Memory B cell (primary cell): ENCODE data around the gene PTGDS.

ENCODE experiments used
- ATAC-seq: fragments of 150-1000 bp; cut with Tn5 transposase; 2 replicates; pipeline ENCODE4 v1.10.0; 2021; ENCODE audit warnings: low read depth, mild to moderate bottlenecking, moderate library complexity
- DNase-seq, 2 donors: peaks; one replicate each; pipeline ENCODE4 v3.0.0; 2022; ENCODE audit warnings: low spot score in 2 of 2
- H3K27ac Mint-ChIP-seq: one replicate; pipeline ENCODE4 v1.8.0; 2022; ENCODE audit warnings: mild to moderate bottlenecking, moderate library complexity, mixed read lengths
- H3K27me3 Mint-ChIP-seq: one replicate; pipeline ENCODE4 v1.8.0; 2022; ENCODE audit warnings: mixed read lengths
- H3K36me3 Mint-ChIP-seq: one replicate; pipeline ENCODE4 v1.8.0; 2022; ENCODE audit warnings: mild to moderate bottlenecking, mixed read lengths
- H3K4me1 Mint-ChIP-seq: one replicate; pipeline ENCODE4 v1.8.0; 2022; ENCODE audit warnings: mixed read lengths
- H3K4me3 Mint-ChIP-seq: one replicate; pipeline ENCODE4 v1.8.0; 2022; ENCODE audit warnings: mild to moderate bottlenecking, moderate library complexity, mixed read lengths
- H3K9me3 Mint-ChIP-seq: one replicate; pipeline ENCODE4 v1.8.0; 2022; ENCODE audit warnings: mixed read lengths

The PTGDS gene

DNA sequence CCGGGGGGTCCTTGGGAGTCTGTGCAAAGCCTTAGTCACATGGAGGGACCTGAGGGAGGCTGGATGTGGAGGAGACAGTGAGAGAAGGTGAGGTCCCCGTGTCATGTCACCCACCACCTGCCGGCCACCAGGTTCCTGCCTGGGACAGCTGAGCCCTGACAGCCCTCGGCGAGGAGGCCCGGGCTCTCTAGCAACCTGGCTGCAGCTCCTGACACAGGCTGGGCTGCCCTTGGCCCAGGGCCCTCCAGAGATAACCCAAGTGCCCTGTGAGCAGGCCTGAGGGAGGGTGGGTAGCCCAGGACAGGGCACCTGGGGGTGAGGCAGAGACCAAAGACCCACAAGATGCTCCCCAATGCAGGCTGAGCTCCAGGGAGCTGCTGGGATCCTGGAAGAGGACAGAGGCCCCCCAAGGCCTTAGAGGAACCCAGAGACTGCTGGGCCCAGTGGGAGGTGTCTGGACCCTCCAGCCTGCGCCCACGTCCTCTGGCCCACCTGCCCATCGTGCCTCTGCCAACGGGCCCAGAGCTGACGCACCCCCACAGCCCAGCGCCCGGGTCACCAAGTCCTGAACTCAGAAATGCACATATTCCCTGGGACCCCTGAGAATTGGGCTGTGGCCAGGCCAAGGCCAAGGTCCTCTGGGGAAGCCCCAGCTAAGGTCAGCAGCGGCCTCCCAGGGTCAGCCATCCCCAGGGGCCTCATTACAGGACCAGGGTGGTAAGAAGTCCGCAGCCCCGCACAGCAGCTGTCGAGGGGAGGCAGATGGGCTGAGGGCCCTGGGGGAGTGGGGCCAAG is 8.8 kb upstream of the PTGDS start:
- Mint-ChIP-seq H3K27ac (no peak overlapping the region), H3K27me3 (peaks cover 10% of the 10 kb centered on the region), H3K9me3 (no peaks in the 10 kb centered on the region), H3K36me3 (no peaks in the 10 kb centered on the region), H3K4me1 (peaks cover 11% of the 10 kb centered on the region), H3K4me3 (no peak overlapping the region)
- DNase-seq = no peak
- ATAC-seq = no peak

- no peak for ATAC-seq
- no peak overlapping the region for H3K27ac Mint-ChIP-seq
- peaks cover 10% of the 10 kb centered on the region for H3K27me3 Mint-ChIP-seq
- peaks cover 11% of the 10 kb centered on the region for H3K4me1 Mint-ChIP-seq
- no peak overlapping the region for H3K4me3 Mint-ChIP-seq
- H3K36me3 Mint-ChIP-seq = no peaks in the 10 kb centered on the region
- DNase-seq = no peak
- H3K9me3 Mint-ChIP-seq = no peaks in the 10 kb centered on the region
Observed at GRCh38 chr9:136969150-136969549, 8.2 kb upstream of the PTGDS start.

DNA sequence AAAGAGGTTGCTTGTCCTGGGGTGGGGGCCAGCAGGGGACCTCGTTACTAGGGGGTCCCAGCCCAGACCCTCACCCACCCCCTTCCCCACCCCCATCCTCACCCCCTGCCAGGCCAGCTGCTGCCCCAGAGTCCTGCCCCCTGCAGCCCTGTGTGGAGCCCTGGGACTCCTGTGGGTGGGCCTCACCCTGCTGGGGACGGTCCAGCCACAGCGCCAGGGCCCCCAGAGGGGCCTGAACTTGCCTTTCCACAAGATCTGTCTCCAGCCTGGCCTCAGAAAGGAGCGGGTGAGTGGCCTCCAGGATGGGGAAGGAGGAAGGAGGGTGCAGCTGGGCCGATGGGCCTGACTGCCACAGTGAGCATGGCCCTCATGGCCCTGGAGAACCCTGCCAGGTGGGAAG is 7.5 kb upstream of the PTGDS start:
- no peaks in the 10 kb centered on the region for H3K36me3 Mint-ChIP-seq

GRCh38 chr9:136970361-136970760 is 6.9 kb upstream of the PTGDS start:
- Mint-ChIP-seq H3K4me1 (peaks cover 9% of the 10 kb centered on the region), H3K27me3 (peaks cover 10% of the 10 kb centered on the region), H3K4me3 (no peak overlapping the region), H3K27ac (no peak overlapping the region), H3K36me3 (no peaks in the 10 kb centered on the region), H3K9me3 (no peaks in the 10 kb centered on the region)
- ATAC-seq (peak; percentile 20), DNase-seq (no peak)

More for the DNA sequence above, 7.5 kb upstream of the PTGDS start:
- peaks cover 9% of the 10 kb centered on the region for H3K4me1 Mint-ChIP-seq
- peaks cover 10% of the 10 kb centered on the region for H3K27me3 Mint-ChIP-seq
- H3K9me3 Mint-ChIP-seq = no peaks in the 10 kb centered on the region
- H3K4me3 Mint-ChIP-seq = no peak overlapping the region
- no peak overlapping the region for H3K27ac Mint-ChIP-seq
- ATAC-seq (no peak), DNase-seq (no peak)

GRCh38 chr9:136971746-136972145 is 5.6 kb upstream of the PTGDS start:
- H3K9me3 Mint-ChIP-seq = no peaks in the 10 kb centered on the region
- H3K27me3 Mint-ChIP-seq = peaks cover 8% of the 10 kb centered on the region
- DNase-seq = no peak
- ATAC-seq = no peak
- H3K4me3 Mint-ChIP-seq = no peak overlapping the region
- no peaks in the 10 kb centered on the region for H3K36me3 Mint-ChIP-seq
- H3K4me1 Mint-ChIP-seq = no peaks in the 10 kb centered on the region
- no peak overlapping the region for H3K27ac Mint-ChIP-seq

DNA sequence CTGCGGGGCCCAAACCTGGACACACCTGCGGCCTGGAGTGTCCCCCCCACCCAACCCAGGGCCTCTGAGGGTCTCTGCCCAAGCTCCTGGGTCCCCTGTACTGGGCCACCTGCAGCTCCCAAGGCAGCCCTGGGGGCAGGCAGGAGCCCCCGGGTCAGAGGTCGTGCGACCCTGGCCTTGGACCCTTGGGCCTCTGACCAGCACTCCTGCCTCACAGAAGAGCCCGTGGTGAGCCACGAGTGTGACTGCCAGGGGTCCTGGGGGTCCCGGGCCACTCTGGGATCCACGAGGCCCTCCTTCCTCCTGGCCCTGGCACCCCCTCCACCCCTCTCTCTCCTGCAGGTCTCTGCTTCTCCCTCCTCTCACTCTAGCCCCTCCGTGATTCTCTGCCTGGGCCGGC is 5.0 kb upstream of the PTGDS start:
- no peak for DNase-seq
- H3K27ac Mint-ChIP-seq = no peak overlapping the region
- peaks cover 8% of the 10 kb centered on the region for H3K27me3 Mint-ChIP-seq
- no peaks in the 10 kb centered on the region for H3K36me3 Mint-ChIP-seq
- ATAC-seq = no peak
- no peaks in the 10 kb centered on the region for H3K9me3 Mint-ChIP-seq
- no peaks in the 10 kb centered on the region for H3K4me1 Mint-ChIP-seq
- H3K4me3 Mint-ChIP-seq = no peak overlapping the region

DNA sequence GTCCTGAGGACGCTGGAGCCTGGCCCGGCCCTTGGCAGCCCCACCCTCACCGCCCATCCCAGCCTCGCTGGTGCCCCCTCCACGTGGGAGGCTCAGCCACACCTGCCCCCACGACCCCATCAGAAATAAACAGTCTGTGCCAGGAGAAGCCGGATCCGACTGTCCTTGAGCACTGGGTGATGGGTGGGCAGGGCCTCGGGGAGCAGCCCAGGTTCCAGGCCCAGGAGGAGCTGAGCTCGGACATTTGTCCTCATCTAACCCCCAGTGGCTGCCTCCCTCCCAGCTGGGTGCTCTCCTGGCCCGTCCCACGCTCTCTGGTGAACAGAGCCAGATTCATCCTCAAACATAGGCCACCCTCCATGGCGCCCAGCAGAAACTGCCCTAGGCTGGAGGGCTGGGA is 4.6 kb upstream of the PTGDS start:
- Mint-ChIP-seq H3K9me3 (no peaks in the 10 kb centered on the region), H3K4me1 (no peaks in the 10 kb centered on the region), H3K27ac (no peak overlapping the region), H3K4me3 (no peak overlapping the region), H3K27me3 (peaks cover 11% of the 10 kb centered on the region), H3K36me3 (no peaks in the 10 kb centered on the region)
- ATAC-seq = no peak
- no peak for DNase-seq

DNA sequence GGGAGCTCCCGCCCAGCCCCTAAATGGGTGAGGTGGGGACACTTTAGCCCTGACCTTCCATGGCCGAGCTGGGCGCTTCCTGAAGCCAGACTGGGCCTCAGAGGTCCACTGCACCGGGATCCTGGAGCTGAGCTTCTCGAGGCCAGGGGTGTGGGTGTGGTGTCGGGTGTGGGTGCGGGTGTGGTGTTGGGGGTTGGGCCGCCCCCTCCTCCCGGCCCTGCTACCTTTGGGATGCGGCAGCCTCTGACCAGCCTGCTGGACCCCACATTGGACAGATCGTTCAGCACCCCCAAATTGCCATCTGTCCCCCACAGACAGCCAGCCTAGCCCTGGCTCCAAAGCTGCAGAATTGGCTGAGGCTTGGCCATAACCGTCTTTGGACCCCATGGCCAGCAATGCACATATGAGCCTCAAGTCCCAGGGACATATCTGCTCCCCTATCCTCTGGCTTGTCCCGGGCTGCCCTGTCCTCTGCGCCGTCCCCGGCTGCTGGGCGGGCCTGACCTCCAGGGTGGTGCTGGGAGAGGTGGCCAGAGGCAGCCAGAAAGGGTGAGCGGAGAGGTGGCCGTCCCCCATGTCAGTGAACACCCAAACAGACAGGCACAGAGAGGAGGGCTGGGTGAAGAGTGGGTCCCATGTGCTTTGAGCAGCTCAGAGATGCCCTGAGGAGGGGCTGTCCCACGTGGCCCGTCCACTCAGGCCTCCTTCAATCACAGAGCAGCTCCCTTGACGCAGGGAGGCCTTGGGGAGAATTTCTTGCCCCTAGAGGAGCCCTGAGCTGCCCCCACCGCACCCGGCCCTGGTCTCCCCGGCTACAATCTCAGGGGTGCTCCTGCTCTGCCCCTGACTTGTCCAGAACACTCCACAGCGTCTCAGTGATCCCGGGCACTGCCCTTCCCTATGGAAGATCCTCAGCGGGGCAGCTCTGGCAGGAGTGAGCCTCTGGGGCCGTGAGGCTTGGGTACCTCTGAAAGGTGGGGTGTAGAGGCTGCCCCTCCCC is 3.4 kb upstream of the PTGDS start:
- DNase-seq = no peak
- Mint-ChIP-seq H3K9me3 (no peaks in the 10 kb centered on the region), H3K36me3 (no peaks in the 10 kb centered on the region)

GRCh38 chr9:136974817-136975535 is 2.3 kb upstream of the PTGDS start:
- no peaks in the 10 kb centered on the region for H3K36me3 Mint-ChIP-seq
- DNase-seq (no peak), ATAC-seq (no peak)
- H3K4me3 Mint-ChIP-seq = no peak overlapping the region
- H3K9me3 Mint-ChIP-seq = no peaks in the 10 kb centered on the region
- no peak overlapping the region for H3K27ac Mint-ChIP-seq
- H3K27me3 Mint-ChIP-seq = peaks cover 9% of the 10 kb centered on the region
- H3K4me1 Mint-ChIP-seq = no peaks in the 10 kb centered on the region

More for the DNA sequence above, 3.4 kb upstream of the PTGDS start:
- Mint-ChIP-seq H3K27ac (no peak overlapping the region), H3K27me3 (peaks cover 10% of the 10 kb centered on the region), H3K4me3 (no peak overlapping the region), H3K4me1 (no peaks in the 10 kb centered on the region)
- no peak for ATAC-seq

GRCh38 chr9:136975644-136976043 is 1.7 kb upstream of the PTGDS start:
- Mint-ChIP-seq H3K36me3 (no peaks in the 10 kb centered on the region), H3K4me3 (no peak overlapping the region), H3K27ac (no peak overlapping the region), H3K4me1 (no peaks in the 10 kb centered on the region), H3K9me3 (no peaks in the 10 kb centered on the region), H3K27me3 (peaks cover 9% of the 10 kb centered on the region)
- DNase-seq (no peak), ATAC-seq (peak; percentile 28)

DNA sequence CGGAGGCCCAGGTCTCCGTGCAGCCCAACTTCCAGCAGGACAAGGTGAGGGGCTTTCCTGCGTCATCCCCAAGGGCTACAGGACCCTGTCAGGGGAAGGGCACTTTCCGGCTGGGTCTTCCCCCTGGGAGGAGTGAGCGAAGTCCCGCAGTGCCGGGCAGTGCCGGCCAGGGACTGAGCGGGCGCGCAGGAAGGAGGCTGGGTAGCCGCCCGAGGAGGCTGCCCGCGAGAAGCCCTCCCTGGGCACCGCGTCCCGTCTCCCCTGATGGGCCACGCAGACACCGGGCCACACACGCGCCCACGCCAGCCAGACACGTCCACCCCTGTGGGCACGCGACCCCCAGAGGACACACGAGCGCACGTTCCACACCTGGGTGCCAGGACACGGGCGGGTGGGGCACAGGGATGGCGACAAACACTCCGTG is 357 bp downstream of the PTGDS start:
- Mint-ChIP-seq H3K4me3 (peak overlapping the region; percentile 9), H3K4me1 (no peaks in the 10 kb centered on the region), H3K9me3 (no peaks in the 10 kb centered on the region), H3K27ac (no peak overlapping the region), H3K27me3 (peaks cover 12% of the 10 kb centered on the region), H3K36me3 (no peaks in the 10 kb centered on the region)
- ATAC-seq (no peak), DNase-seq (no peak)

DNA sequence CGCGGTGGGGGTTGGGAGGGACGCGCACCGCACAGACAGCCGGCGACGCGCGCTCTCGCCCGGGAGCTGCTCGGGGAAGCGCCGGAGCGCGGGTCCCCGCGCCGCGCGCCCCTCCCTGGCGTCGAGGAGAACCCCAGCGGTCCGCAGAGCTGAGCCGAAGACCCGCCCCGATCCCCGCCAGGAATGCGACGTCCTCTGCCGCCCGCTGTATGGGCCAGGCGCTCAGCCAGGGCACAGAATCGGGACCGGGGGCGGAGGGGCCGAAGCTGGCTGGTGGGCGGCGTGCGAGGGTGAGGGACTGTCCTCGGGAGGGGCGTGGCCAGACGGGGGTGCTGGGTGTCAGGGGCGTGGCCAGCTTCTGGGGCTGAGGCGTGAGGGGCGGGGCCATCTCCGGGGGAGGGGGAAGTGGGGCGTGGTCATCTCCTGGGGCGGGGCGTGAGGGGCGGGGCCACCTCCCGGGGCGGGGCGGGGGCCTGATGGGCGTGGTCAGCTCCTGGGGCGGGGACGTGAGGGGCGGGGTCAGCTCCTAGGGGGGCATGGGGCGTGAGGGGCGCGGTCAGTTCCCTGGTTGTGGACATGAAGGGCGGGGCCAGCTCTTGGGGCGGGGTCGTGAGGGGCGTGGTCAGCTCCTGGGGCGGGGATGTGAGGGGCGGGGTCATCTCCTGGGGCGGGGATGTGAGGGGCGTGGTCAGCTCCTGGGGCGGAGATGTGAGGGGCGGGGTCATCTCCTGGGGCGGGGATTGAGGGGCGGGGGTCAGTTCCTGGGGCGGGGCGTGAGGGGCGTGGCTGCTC is 965 bp downstream of the PTGDS start:
- Mint-ChIP-seq H3K9me3 (no peaks in the 10 kb centered on the region), H3K4me3 (no peak overlapping the region)

GRCh38 chr9:136978865-136979544 is 1.7 kb downstream of the PTGDS start:
- Mint-ChIP-seq H3K4me3 (no peak overlapping the region), H3K4me1 (peaks cover 3% of the 10 kb centered on the region), H3K27ac (no peak overlapping the region), H3K27me3 (peaks cover 15% of the 10 kb centered on the region), H3K36me3 (peaks cover 2% of the 10 kb centered on the region), H3K9me3 (no peaks in the 10 kb centered on the region)
- no peak for DNase-seq
- no peak for ATAC-seq

More for the DNA sequence above, 965 bp downstream of the PTGDS start:
- H3K27ac Mint-ChIP-seq = no peak overlapping the region
- no peaks in the 10 kb centered on the region for H3K4me1 Mint-ChIP-seq
- DNase-seq = peak in 1 of 2 donors; percentile 67
- H3K36me3 Mint-ChIP-seq = no peaks in the 10 kb centered on the region
- peak; percentile 53 for ATAC-seq
- H3K27me3 Mint-ChIP-seq = peaks cover 11% of the 10 kb centered on the region
